Activated T-helper 2 cell treated with anti-CD3 and anti-CD28 coated beads, Interferon-gamma antibody, Interleukin-2, Interleukin-4, amounts not matched to agents 10 μg/mL and 5 μg/mL and 100 μg/mL, durations not matched to agents 14 hours and 24 hours and 36 hours (primary cell): ENCODE results near the gene CDA. TPM values are rescaled to one million over a fixed set of nuclear protein-coding genes. Genes with fewer than 3 reads are reported as not detected.

Experiments
- DNase-seq: peaks from one replicate; pipeline ENCODE4 v3.0.0; 2021; ENCODE audit warnings: low spot score
- H3K27ac Mint-ChIP-seq: one replicate; pipeline ENCODE4 v1.8.0; 2021; ENCODE audit warnings: mixed read lengths
- H3K27me3 Mint-ChIP-seq: one replicate; pipeline ENCODE4 v1.8.0; 2021; ENCODE audit warnings: low read depth, mixed read lengths
- H3K36me3 Mint-ChIP-seq: one replicate; pipeline ENCODE4 v1.8.0; 2021; ENCODE audit warnings: low read depth, mixed read lengths
- H3K4me1 Mint-ChIP-seq: one replicate; pipeline ENCODE4 v1.8.0; 2021; ENCODE audit warnings: low read depth, mixed read lengths
- H3K4me3 Mint-ChIP-seq: one replicate; pipeline ENCODE4 v1.8.0; 2021; ENCODE audit warnings: low read depth, mild to moderate bottlenecking, moderate library complexity, mixed read lengths
- H3K9me3 Mint-ChIP-seq: one replicate; pipeline ENCODE4 v1.8.0; 2021; ENCODE audit warnings: mixed read lengths
- intact Hi-C: fragments of 100-400 bp; cut with micrococcal nuclease; formaldehyde crosslinking; loops from one replicate; pipeline ENCODE4 v1.15.1; 2023
- total RNA-seq: library from RNA; stranded (reverse); gene quantifications from 2 replicates; pipeline ENCODE4 v1.2.3, GENCODE V29; 2022

The CDA gene
- total RNA-seq, 1 donor from 2014 or later: not detected

- Mint-ChIP-seq H3K9me3 (no peaks in the 10 kb centered on the region), H3K27me3 (peaks cover 4% of the 10 kb centered on the region), H3K4me3 (no peak overlapping the region), H3K36me3 (no peaks in the 10 kb centered on the region), H3K27ac (no peak overlapping the region), H3K4me1 (no peaks in the 10 kb centered on the region)
- DNase-seq: no peak
- intact Hi-C loops: no loop called here
These were observed 22.8 kb downstream of the CDA start for GRCh38 chr1:20611652-20612051.

GRCh38 chr1:20612221-20612746 lies 23.4 kb downstream of the CDA start:
- no peaks in the 10 kb centered on the region for H3K36me3 Mint-ChIP-seq
- no peak overlapping the region for H3K4me3 Mint-ChIP-seq
- H3K9me3 Mint-ChIP-seq: no peaks in the 10 kb centered on the region
- DNase-seq: no peak
- peaks cover 4% of the 10 kb centered on the region for H3K27me3 Mint-ChIP-seq
- no peak overlapping the region for H3K27ac Mint-ChIP-seq
- H3K4me1 Mint-ChIP-seq: no peaks in the 10 kb centered on the region
- intact Hi-C loops: no loop called here

DNA sequence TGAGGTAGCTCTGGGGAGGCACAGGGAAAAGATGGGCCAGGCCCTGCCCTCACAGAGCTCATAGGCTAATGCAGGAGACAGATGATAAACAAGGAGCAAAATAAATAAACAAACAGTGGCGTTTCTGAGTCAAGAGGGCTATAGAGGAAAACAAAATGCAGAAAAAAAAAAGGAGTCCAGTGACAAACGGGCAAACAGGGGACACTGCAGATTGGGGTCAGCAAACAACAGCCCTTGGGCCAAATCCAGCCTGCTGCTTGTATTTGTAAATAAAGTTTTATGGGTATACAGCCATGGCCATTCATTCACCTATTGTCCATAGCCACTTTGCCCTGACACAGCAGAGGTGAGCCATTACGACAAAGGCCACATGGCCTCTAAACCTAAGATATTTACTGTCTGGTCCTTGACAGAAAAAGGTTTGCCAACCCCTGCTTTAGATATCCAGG lies 25.3 kb downstream of the CDA start:
- H3K9me3 Mint-ChIP-seq: no peaks in the 10 kb centered on the region
- no peaks in the 10 kb centered on the region for H3K36me3 Mint-ChIP-seq
- H3K27ac Mint-ChIP-seq: no peak overlapping the region
- no peaks in the 10 kb centered on the region for H3K4me1 Mint-ChIP-seq
- no peak overlapping the region for H3K4me3 Mint-ChIP-seq
- H3K27me3 Mint-ChIP-seq: peaks cover 4% of the 10 kb centered on the region
- intact Hi-C loops: no loop called here
- DNase-seq: no peak

- H3K4me1 Mint-ChIP-seq: no peaks in the 10 kb centered on the region
- no peak overlapping the region for H3K27ac Mint-ChIP-seq
- no peak for DNase-seq
- intact Hi-C loops: no loop called here
- H3K4me3 Mint-ChIP-seq: no peak overlapping the region
- H3K9me3 Mint-ChIP-seq: no peaks in the 10 kb centered on the region
- peaks cover 4% of the 10 kb centered on the region for H3K27me3 Mint-ChIP-seq
- no peaks in the 10 kb centered on the region for H3K36me3 Mint-ChIP-seq
These were observed 27.3 kb downstream of the CDA start for GRCh38 chr1:20615946-20616846.

DNA sequence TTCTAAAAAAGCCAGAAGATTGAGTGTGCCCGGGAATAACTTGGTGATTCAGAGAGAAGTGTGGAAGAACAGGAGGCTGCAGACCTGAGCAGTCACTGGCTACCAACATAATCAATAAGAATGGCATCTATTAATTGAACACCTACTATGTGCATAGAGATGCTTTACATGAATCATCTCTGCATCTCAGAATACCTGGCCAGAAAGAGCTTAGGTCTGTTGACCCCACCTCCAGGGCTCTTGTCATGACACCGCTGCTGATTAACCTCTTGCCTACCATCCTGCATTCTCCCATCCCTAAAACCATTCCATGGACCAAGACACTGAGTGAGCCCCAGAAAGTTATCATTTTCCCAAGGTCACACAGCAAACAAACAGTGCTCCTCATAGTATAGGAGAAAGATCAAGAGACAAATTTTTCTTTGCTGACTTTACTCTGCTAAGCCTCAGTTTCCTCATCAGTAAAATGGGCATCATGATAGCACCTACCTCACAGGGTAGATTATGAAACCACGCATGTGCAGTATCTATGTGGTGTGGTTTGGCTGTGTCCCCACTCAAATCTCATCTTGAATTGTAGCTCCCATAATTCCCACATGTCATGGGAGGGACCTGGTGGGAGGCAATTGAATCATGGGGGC lies 28.1 kb downstream of the CDA start:
- intact Hi-C loops: no loop called here
- Mint-ChIP-seq H3K27me3 (peaks cover 4% of the 10 kb centered on the region), H3K4me3 (no peak overlapping the region), H3K4me1 (no peaks in the 10 kb centered on the region), H3K36me3 (no peaks in the 10 kb centered on the region), H3K27ac (no peak overlapping the region), H3K9me3 (no peaks in the 10 kb centered on the region)
- DNase-seq: no peak

- intact Hi-C loops: no loop called here
These were observed 29.7 kb downstream of the CDA start for GRCh38 chr1:20618550-20618949.

DNA sequence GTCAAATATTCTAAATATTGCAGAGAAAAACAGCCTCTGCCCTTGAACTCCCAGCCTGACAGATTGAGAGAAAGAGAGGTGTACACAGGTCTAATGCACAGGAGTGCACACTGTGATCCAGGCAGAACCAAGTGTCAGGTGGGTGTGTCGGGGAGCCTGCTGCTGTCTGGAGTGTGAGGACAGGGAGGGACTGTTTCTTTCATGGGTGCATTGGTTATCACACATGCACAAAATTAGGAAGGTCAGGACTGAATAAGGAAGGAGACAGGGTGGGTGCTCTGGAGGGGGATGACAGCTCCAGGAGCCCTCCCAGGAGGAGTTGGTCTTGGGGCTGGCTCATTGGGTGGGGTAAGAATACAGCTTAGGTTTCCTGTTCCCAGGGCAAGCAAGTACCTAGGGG lies 31.1 kb downstream of the CDA start:
- no peak for DNase-seq
- Mint-ChIP-seq H3K4me1 (no peaks in the 10 kb centered on the region), H3K4me3 (no peak overlapping the region), H3K27me3 (peaks cover 5% of the 10 kb centered on the region), H3K27ac (no peak overlapping the region), H3K36me3 (no peaks in the 10 kb centered on the region), H3K9me3 (no peaks in the 10 kb centered on the region)
- intact Hi-C loops: no loop called here

More at GRCh38 chr1:20618550-20618949, 29.7 kb downstream of the CDA start:
- Mint-ChIP-seq H3K4me3 (no peak overlapping the region), H3K36me3 (no peaks in the 10 kb centered on the region), H3K27me3 (peaks cover 4% of the 10 kb centered on the region), H3K27ac (no peak overlapping the region), H3K9me3 (no peaks in the 10 kb centered on the region), H3K4me1 (no peaks in the 10 kb centered on the region)
- DNase-seq: no peak

DNA sequence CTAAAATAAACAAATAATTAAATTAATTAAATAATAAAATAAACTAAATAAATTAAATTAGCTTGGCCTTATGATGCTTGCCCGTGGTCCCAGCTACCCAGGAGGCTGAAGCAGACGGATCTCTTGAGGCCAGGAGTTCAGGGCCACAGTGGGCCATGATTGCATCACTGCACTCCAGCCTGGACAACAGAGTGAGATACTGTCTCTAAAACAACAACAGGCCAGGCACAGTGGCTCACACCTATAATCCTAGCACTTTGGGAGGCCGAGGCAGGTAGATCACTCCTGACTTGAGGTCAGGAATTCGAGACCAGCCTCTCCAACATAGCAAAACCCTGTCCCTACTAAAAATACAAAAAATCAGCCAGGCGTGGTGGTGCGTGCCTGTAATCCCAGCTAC lies 32.1 kb downstream of the CDA start:
- DNase-seq: no peak
- H3K27me3 Mint-ChIP-seq: peaks cover 8% of the 10 kb centered on the region
- H3K27ac Mint-ChIP-seq: no peak overlapping the region
- no peaks in the 10 kb centered on the region for H3K36me3 Mint-ChIP-seq
- intact Hi-C loops: no loop called here
- no peaks in the 10 kb centered on the region for H3K4me1 Mint-ChIP-seq
- H3K4me3 Mint-ChIP-seq: no peak overlapping the region
- H3K9me3 Mint-ChIP-seq: no peaks in the 10 kb centered on the region

- Mint-ChIP-seq H3K4me3 (no peak overlapping the region), H3K27ac (no peak overlapping the region), H3K4me1 (no peaks in the 10 kb centered on the region), H3K36me3 (no peaks in the 10 kb centered on the region), H3K9me3 (no peaks in the 10 kb centered on the region), H3K27me3 (peaks cover 8% of the 10 kb centered on the region)
- DNase-seq: no peak
- intact Hi-C loops: no loop called here
These were observed 35.8 kb downstream of the CDA start for GRCh38 chr1:20624709-20625108.

- H3K27ac Mint-ChIP-seq: no peak overlapping the region
- H3K9me3 Mint-ChIP-seq: no peaks in the 10 kb centered on the region
- H3K4me1 Mint-ChIP-seq: no peaks in the 10 kb centered on the region
- no peak for DNase-seq
- peaks cover 8% of the 10 kb centered on the region for H3K27me3 Mint-ChIP-seq
- intact Hi-C loops: no loop called here
- H3K36me3 Mint-ChIP-seq: no peaks in the 10 kb centered on the region
- no peak overlapping the region for H3K4me3 Mint-ChIP-seq
These were observed 36.5 kb downstream of the CDA start for GRCh38 chr1:20625176-20626097.

DNA sequence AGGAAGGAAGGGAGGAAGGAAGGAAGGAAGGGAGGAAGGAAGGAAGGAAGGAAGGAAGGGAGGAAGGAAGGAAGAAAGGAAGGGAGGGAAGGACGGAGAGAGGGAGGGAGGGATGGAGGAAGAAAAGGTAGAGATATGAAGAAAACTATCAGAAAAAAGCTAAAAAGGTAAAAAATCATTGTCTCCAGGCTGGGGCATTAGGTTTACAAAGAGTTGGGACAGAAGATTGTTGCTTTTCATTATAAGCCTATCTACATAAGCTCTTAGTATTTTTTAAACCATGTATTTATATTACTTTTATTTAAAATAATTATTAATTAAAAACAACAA lies 37.2 kb downstream of the CDA start:
- peaks cover 8% of the 10 kb centered on the region for H3K27me3 Mint-ChIP-seq
- no peak for DNase-seq
- H3K4me3 Mint-ChIP-seq: no peak overlapping the region
- H3K9me3 Mint-ChIP-seq: no peaks in the 10 kb centered on the region
- H3K27ac Mint-ChIP-seq: no peak overlapping the region
- no peaks in the 10 kb centered on the region for H3K4me1 Mint-ChIP-seq
- H3K36me3 Mint-ChIP-seq: no peaks in the 10 kb centered on the region
- intact Hi-C loops: no loop called here

- no peak overlapping the region for H3K27ac Mint-ChIP-seq
- no peaks in the 10 kb centered on the region for H3K9me3 Mint-ChIP-seq
- H3K36me3 Mint-ChIP-seq: no peaks in the 10 kb centered on the region
- peaks cover 8% of the 10 kb centered on the region for H3K27me3 Mint-ChIP-seq
- no peaks in the 10 kb centered on the region for H3K4me1 Mint-ChIP-seq
- H3K4me3 Mint-ChIP-seq: no peak overlapping the region
- intact Hi-C loops: no loop called here
- DNase-seq: no peak
These were observed 37.6 kb downstream of the CDA start for GRCh38 chr1:20626524-20626923.
